SK-N-MC (cell line): ENCODE measurements around the gene TIAL1.

Experiments
- DNase-seq: peaks from one replicate; pipeline ENCODE4 v3.0.0-alpha.2; 2011; ENCODE audit warnings: low read depth, low spot score
- H3K27ac ChIP-seq: fragments of 200-600 bp; sonication (generic); 2 replicates; pipeline ENCODE4 v1.5.1; 2016; ENCODE audit warnings: mixed run types
- H3K36me3 ChIP-seq: fragments of 200-600 bp; sonication (generic); 2 replicates; pipeline ENCODE4 v1.6.1; 2017; ENCODE audit warnings: antibody characterized with exemption, low read length, mixed read lengths; ENCODE audit not compliant: insufficient read depth
- H3K4me3 ChIP-seq: fragments of 200-600 bp; sonication (generic); 2 replicates; pipeline ENCODE4 v1.5.1; 2016
- H3K9ac ChIP-seq: fragments of 200-600 bp; sonication (generic); 2 replicates; pipeline ENCODE4 v1.8.0; 2017; ENCODE audit warnings: mixed run types, mixed read lengths; ENCODE audit not compliant: insufficient read length
- H3K9me3 ChIP-seq: fragments of 200-600 bp; sonication (generic); 2 replicates; pipeline ENCODE4 v1.6.1; 2017; ENCODE audit warnings: low read depth, mild to moderate bottlenecking, antibody characterized with exemption, low read length, moderate library complexity, mixed read lengths
- EZH2 ChIP-seq: fragments of 200-600 bp; sonication (generic); IDR thresholded peaks from one replicate; pipeline ENCODE4 v1.6.1; 2017; ENCODE audit warnings: antibody characterized with exemption
- FOXP2 ChIP-seq: optimal IDR thresholded peaks from 2 replicates; pipeline ENCODE3; 2011; ENCODE audit warnings: mild to moderate bottlenecking, moderate library complexity; ENCODE audit not compliant: insufficient read depth; ENCODE audit errors: extremely low read length, control extremely low read depth
- POLR2AphosphoS5 ChIP-seq: IDR thresholded peaks from 2 replicates; pipeline ENCODE4 v1.6.1; 2012; ENCODE audit warnings: mild to moderate bottlenecking, low read depth, low read length, borderline replicate concordance

The TIAL1 gene

GRCh38 chr10:119619215-119619614, 22.5 kb upstream of the TIAL1 start:
- no peaks in the 10 kb centered on the region for H3K9me3 ChIP-seq
- no peaks in the 10 kb centered on the region for H3K36me3 ChIP-seq
- H3K4me3 ChIP-seq, result no peak overlapping the region
- no peak overlapping the region for H3K9ac ChIP-seq
- no peak for DNase-seq
- no peak overlapping the region for H3K27ac ChIP-seq
- TF ChIP-seq EZH2 (no peak), POLR2AphosphoS5 (no peak), FOXP2 (no peak)

GRCh38 chr10:119616882-119617570, 20.3 kb upstream of the TIAL1 start:
- no peak for DNase-seq

GRCh38 chr10:119614686-119615085, 17.9 kb upstream of the TIAL1 start:
- TF ChIP-seq FOXP2 (no peak), POLR2AphosphoS5 (no peak), EZH2 (no peak)

More at GRCh38 chr10:119616882-119617570, 20.3 kb upstream of the TIAL1 start:
- no peak overlapping the region for H3K4me3 ChIP-seq
- H3K36me3 ChIP-seq, result no peaks in the 10 kb centered on the region
- H3K9me3 ChIP-seq, result no peaks in the 10 kb centered on the region
- H3K9ac ChIP-seq, result no peak overlapping the region
- no peak for TF ChIP-seq EZH2
- TF ChIP-seq FOXP2, result no peak
- TF ChIP-seq POLR2AphosphoS5, result no peak
- H3K27ac ChIP-seq, result no peak overlapping the region

GRCh38 chr10:119613741-119614140, 17.0 kb upstream of the TIAL1 start:
- Histone ChIP-seq H3K4me3 (no peak overlapping the region), H3K9me3 (no peaks in the 10 kb centered on the region), H3K27ac (no peak overlapping the region), H3K36me3 (no peaks in the 10 kb centered on the region), H3K9ac (no peak overlapping the region)
- no peak for DNase-seq
- no peak for TF ChIP-seq FOXP2

More at GRCh38 chr10:119614686-119615085, 17.9 kb upstream of the TIAL1 start:
- no peaks in the 10 kb centered on the region for H3K36me3 ChIP-seq
- DNase-seq, result no peak
- no peak overlapping the region for H3K4me3 ChIP-seq
- H3K9me3 ChIP-seq, result no peaks in the 10 kb centered on the region
- no peak overlapping the region for H3K9ac ChIP-seq
- no peak overlapping the region for H3K27ac ChIP-seq

- H3K27ac ChIP-seq, result no peak overlapping the region
- H3K9me3 ChIP-seq, result no peaks in the 10 kb centered on the region
- TF ChIP-seq POLR2AphosphoS5, result no peak
- TF ChIP-seq EZH2, result no peak
- no peak overlapping the region for H3K4me3 ChIP-seq
- no peak overlapping the region for H3K9ac ChIP-seq
- no peak for DNase-seq
- no peaks in the 10 kb centered on the region for H3K36me3 ChIP-seq
These were observed 14.7 kb upstream of the TIAL1 start for GRCh38 chr10:119611433-119611832.

GRCh38 chr10:119609516-119609915, 12.8 kb upstream of the TIAL1 start:
- TF ChIP-seq FOXP2 (no peak), POLR2AphosphoS5 (no peak), EZH2 (no peak)
- H3K4me3 ChIP-seq, result no peak overlapping the region
- H3K27ac ChIP-seq, result no peak overlapping the region
- no peak for DNase-seq
- H3K36me3 ChIP-seq, result no peaks in the 10 kb centered on the region
- H3K9ac ChIP-seq, result no peak overlapping the region
- no peaks in the 10 kb centered on the region for H3K9me3 ChIP-seq

GRCh38 chr10:119608316-119609155, 11.8 kb upstream of the TIAL1 start:
- H3K36me3 ChIP-seq, result no peaks in the 10 kb centered on the region
- DNase-seq, result no peak
- H3K9me3 ChIP-seq, result no peaks in the 10 kb centered on the region
- H3K27ac ChIP-seq, result no peak overlapping the region
- H3K4me3 ChIP-seq, result no peak overlapping the region
- TF ChIP-seq EZH2, result no peak
- H3K9ac ChIP-seq, result no peak overlapping the region

- Histone ChIP-seq H3K4me3 (no peak overlapping the region), H3K9me3 (no peaks in the 10 kb centered on the region), H3K36me3 (no peaks in the 10 kb centered on the region), H3K9ac (no peak overlapping the region), H3K27ac (no peak overlapping the region)
- TF ChIP-seq POLR2AphosphoS5, result no peak
- TF ChIP-seq FOXP2, result no peak
- no peak for TF ChIP-seq EZH2
- DNase-seq, result no peak
These were observed 7.7 kb upstream of the TIAL1 start for GRCh38 chr10:119604468-119604867.
